IMR-90 (cell line): ENCODE data around the gene TEF. TPM values are rescaled to one million over a fixed set of nuclear protein-coding genes. Genes with fewer than 3 reads are reported as not detected.

Experiments used
- ATAC-seq: fragments of 200-7000 bp; cut with Tn5 transposase; 2 replicates; pipeline ENCODE4 v1.9.1; 2020; ENCODE audit warnings: low read depth, mild to moderate bottlenecking, moderate library complexity
- BruUV-seq: library from RNA; stranded (reverse); fragments of 400-500 nt; replicated peaks from 2 replicates; lab custom pipeline; 2021; lab: Mats Ljungman, UMichigan
- CTCF ChIA-PET: fragments of 300-600 bp; formaldehyde crosslinking; extraction: SDS; loops from one replicate; lab custom pipeline; 2021; ENCODE audit warnings: antibody characterized with exemption; lab: Yijun Ruan, JAX
- POLR2A ChIA-PET: fragments of 300-600 bp; sonication (Branson Sonifier 250); formaldehyde crosslinking; loops from one replicate; lab custom pipeline; 2022; ENCODE audit warnings: antibody characterized with exemption; ENCODE audit not compliant: unreplicated experiment; lab: Charles Lee
- DNase-seq: peaks from one replicate; pipeline ENCODE4 v3.0.0; 2013
- H2AFZ ChIP-seq: replicated peaks from 2 replicates; pipeline ENCODE3; 2013; ENCODE audit warnings: low read length, mild to moderate bottlenecking; ENCODE audit not compliant: poor library complexity
- H2AK5ac ChIP-seq: 2 replicates; pipeline ENCODE4 v1.6.1; 2013; ENCODE audit warnings: low read depth, low read length, inconsistent platforms
- H2AK9ac ChIP-seq: replicated peaks from 2 replicates; pipeline ENCODE3; 2013; ENCODE audit warnings: mild to moderate bottlenecking, low read depth, low read length, moderate library complexity; ENCODE audit not compliant: poor library complexity
- H2BK120ac ChIP-seq: 2 replicates; pipeline ENCODE4 v1.6.1; 2013; ENCODE audit warnings: low read depth, low read length, inconsistent platforms
- H2BK15ac ChIP-seq: 3 replicates; pipeline ENCODE4 v1.6.1; 2013; ENCODE audit warnings: low read depth, low read length, inconsistent platforms
- H2BK20ac ChIP-seq: 2 replicates; pipeline ENCODE4 v1.6.1; 2013; ENCODE audit warnings: low read depth, mild to moderate bottlenecking, inconsistent platforms, low read length, moderate library complexity
- H2BK5ac ChIP-seq: 2 replicates; pipeline ENCODE4 v1.6.1; 2013; ENCODE audit warnings: mild to moderate bottlenecking, low read depth, low read length, inconsistent platforms; ENCODE audit not compliant: poor library complexity, severe bottlenecking
- H3K14ac ChIP-seq: replicated peaks from 2 replicates; pipeline ENCODE4 v1.6.1; 2013; ENCODE audit warnings: low read depth, low read length, inconsistent platforms
- H3K18ac ChIP-seq: 2 replicates; pipeline ENCODE4 v1.6.1; 2013; ENCODE audit warnings: low read depth, low read length, control low read depth
- H3K23ac ChIP-seq: 2 replicates; pipeline ENCODE4 v1.6.1; 2013; ENCODE audit warnings: low read depth, low read length, inconsistent platforms
- H3K27ac ChIP-seq: 2 replicates; pipeline ENCODE4 v1.5.1; 2013; ENCODE audit warnings: mild to moderate bottlenecking, control low read depth, low read length; ENCODE audit not compliant: insufficient read depth
- H3K27me3 ChIP-seq: 2 replicates; pipeline ENCODE4 v1.6.1; 2013; ENCODE audit warnings: low read length; ENCODE audit not compliant: control insufficient read depth, insufficient read depth
- H3K36me3 ChIP-seq: 2 replicates; pipeline ENCODE4 v1.6.1; 2013; ENCODE audit warnings: low read length, mixed read lengths; ENCODE audit not compliant: control insufficient read depth, insufficient read depth
- H3K4ac ChIP-seq: 2 replicates; pipeline ENCODE4 v1.6.1; 2013; ENCODE audit warnings: low read depth, low read length, inconsistent platforms
- H3K4me1 ChIP-seq: 2 replicates; pipeline ENCODE4 v1.6.1; 2013; ENCODE audit warnings: low read length, mixed read lengths; ENCODE audit not compliant: control insufficient read depth, insufficient read depth
- H3K4me2 ChIP-seq: 2 replicates; pipeline ENCODE4 v1.6.1; 2013; ENCODE audit warnings: low read depth, mild to moderate bottlenecking, control low read depth, low read length, moderate library complexity
- H3K4me3 ChIP-seq: 2 replicates; pipeline ENCODE4 v1.5.1; 2013; ENCODE audit warnings: low read depth, mild to moderate bottlenecking, control low read depth, low read length, moderate library complexity; ENCODE audit not compliant: insufficient read depth
- H3K56ac ChIP-seq: 2 replicates; pipeline ENCODE4 v1.6.1; 2013; ENCODE audit warnings: low read length, inconsistent platforms; ENCODE audit not compliant: insufficient read depth; ENCODE audit errors: extremely low read depth
- H3K79me1 ChIP-seq, 2 experiments: 2 replicates each; pipeline ENCODE4 v1.6.1; 2013; ENCODE audit warnings: low read length in 2 of 2, inconsistent platforms in 1 of 2, low read depth in 1 of 2
- H3K9ac ChIP-seq: 2 replicates; pipeline ENCODE4 v1.6.1; 2013; ENCODE audit warnings: low read depth, low read length, control low read depth
- H3K9me1 ChIP-seq: 2 replicates; pipeline ENCODE4 v1.6.1; 2013; ENCODE audit warnings: low read length, inconsistent platforms; ENCODE audit not compliant: insufficient read depth
- H3K9me3 ChIP-seq: 2 replicates; pipeline ENCODE4 v1.6.1; 2013; ENCODE audit warnings: low read length; ENCODE audit not compliant: control insufficient read depth, insufficient read depth
- H4K20me1 ChIP-seq: 2 replicates; pipeline ENCODE4 v1.6.1; 2013; ENCODE audit warnings: low read length, inconsistent platforms; ENCODE audit not compliant: insufficient read depth
- H4K5ac ChIP-seq: 2 replicates; pipeline ENCODE4 v1.6.1; 2013; ENCODE audit warnings: mild to moderate bottlenecking, low read depth, low read length, control low read depth
- H4K8ac ChIP-seq, 2 experiments: 2 replicates each; pipeline ENCODE4 v1.6.1; 2013; ENCODE audit warnings: low read depth in 2 of 2, low read length in 2 of 2, control low read depth in 1 of 2, inconsistent platforms in 1 of 2
- H4K91ac ChIP-seq: 2 replicates; pipeline ENCODE4 v1.6.1; 2013; ENCODE audit warnings: low read depth, low read length, inconsistent platforms; ENCODE audit not compliant: insufficient read depth
- CEBPB ChIP-seq: IDR thresholded peaks from 2 replicates; pipeline ENCODE4 v1.6.1; 2012; ENCODE audit warnings: low read depth, low read length, improper control_type of control experiment
- CHD1 ChIP-seq: IDR thresholded peaks from 2 replicates; pipeline ENCODE4 v1.6.1; 2012; ENCODE audit warnings: low read depth, low read length, improper control_type of control experiment
- ELK1 ChIP-seq: fragments of 150-350 bp; IDR thresholded peaks from 2 replicates; pipeline ENCODE4 v1.6.1; 2016; ENCODE audit warnings: low read depth, mild to moderate bottlenecking, low read length, moderate library complexity, borderline replicate concordance
- FOS ChIP-seq: fragments of 150-350 bp; IDR thresholded peaks from 2 replicates; pipeline ENCODE4 v1.6.1; 2016; ENCODE audit warnings: low read depth, low read length
- MAFK ChIP-seq: IDR thresholded peaks from 2 replicates; pipeline ENCODE4 v1.6.1; 2012; ENCODE audit warnings: low read depth, low read length, improper control_type of control experiment
- MAZ ChIP-seq: IDR thresholded peaks from 2 replicates; pipeline ENCODE4 v1.6.1; 2012; ENCODE audit warnings: low read depth, mild to moderate bottlenecking, low read length, improper control_type of control experiment, moderate library complexity, borderline replicate concordance
- MXI1 ChIP-seq: IDR thresholded peaks from 2 replicates; pipeline ENCODE4 v1.6.1; 2012; ENCODE audit warnings: low read depth, mild to moderate bottlenecking, low read length, moderate library complexity, borderline replicate concordance
- NFE2L2 ChIP-seq: fragments of 150-350 bp; IDR thresholded peaks from 2 replicates; pipeline ENCODE4 v1.6.1; 2016; ENCODE audit warnings: low read depth, mild to moderate bottlenecking, low read length
- POLR2A ChIP-seq: IDR thresholded peaks from 2 replicates; pipeline ENCODE4 v1.6.1; 2012; ENCODE audit warnings: mild to moderate bottlenecking, low read depth, low read length
- RAD21 ChIP-seq: IDR thresholded peaks from 2 replicates; pipeline ENCODE4 v1.6.1; 2012; ENCODE audit warnings: low read length, improper control_type of control experiment
- RCOR1 ChIP-seq: IDR thresholded peaks from 2 replicates; pipeline ENCODE4 v1.6.1; 2012; ENCODE audit warnings: mild to moderate bottlenecking, low read length, improper control_type of control experiment; ENCODE audit not compliant: insufficient replicate concordance
- RFX5 ChIP-seq: IDR thresholded peaks from 2 replicates; pipeline ENCODE4 v1.8.0; 2012; ENCODE audit warnings: low read depth, mild to moderate bottlenecking, low read length, moderate library complexity
- SMC3 ChIP-seq: fragments of 150-350 bp; IDR thresholded peaks from 2 replicates; pipeline ENCODE4 v1.6.1; 2016; ENCODE audit warnings: low read depth, mild to moderate bottlenecking, antibody characterized with exemption, low read length, moderate library complexity
- WGBS, 2 experiments: methylation state at CpG; one replicate each; pipeline versions ENCODE4 v1.1.5 to v1.1.7; 2013; ENCODE audit warnings: missing lambda C conversion rate in 2 of 2; ENCODE audit not compliant: insufficient read length in 1 of 2; ENCODE audit errors: extremely low coverage in 2 of 2; 5-methylcytosine and 5-hydroxymethylcytosine counted together
- dilution Hi-C: fragments of 300-500 bp; cut with HindIII; formaldehyde crosslinking; loops from one replicate; pipeline ENCODE4 v1.14.3; 2018; ENCODE audit warnings: low sequenced_read_pairs; ENCODE audit not compliant: unreplicated experiment
- in situ Hi-C: fragments of 300-500 bp; cut with MboI; formaldehyde crosslinking; loops from 3 replicates; pipeline ENCODE4 v1.14.3; 2019; ENCODE audit warnings: low sequenced_read_pairs, inconsistent platforms, mixed read lengths
- intact Hi-C: fragments of 100-400 bp; cut with micrococcal nuclease; formaldehyde crosslinking; loops from 2 replicates; pipeline ENCODE4 v1.10.0; 2022
- polyA plus RNA-seq, 3 experiments: library from polyadenylated mRNA; depleted of rRNA; stranded (reverse); fragments of >200 nt; gene quantifications; 2 replicates each; pipeline ENCODE4 v1.2.3, GENCODE V29; 2012; ENCODE audit warnings: low replicate concordance in 1 of 3
- total RNA-seq: library from RNA; depleted of rRNA; stranded (reverse); fragments of >200 nt; gene quantifications from 2 replicates; pipeline ENCODE4 v1.2.3, GENCODE V29; 2012
- TF ChIP-seq, protein P1 (sequence below): fragments of 150-350 bp; IDR thresholded peaks from 2 replicates; pipeline ENCODE4 v1.6.1; 2017; ENCODE audit warnings: mild to moderate bottlenecking, antibody characterized with exemption, low read length, low read depth

The TEF gene
- total and polyA plus RNA-seq, 2 of the 4 experiments (the other 2 are of a cell fraction): 5.6 to 11.6 TPM

- TF ChIP-seq RCOR1: no peak
- no peak for TF ChIP-seq ELK1
- no peak for TF ChIP-seq SMC3
- no peak for TF ChIP-seq MXI1
- no peak for TF ChIP-seq RAD21
- no peak for TF ChIP-seq FOS
- no peak for TF ChIP-seq RFX5
- TF ChIP-seq CHD1: no peak
- no peak for TF ChIP-seq POLR2A
- TF ChIP-seq MAFK: no peak
- no peak for TF ChIP-seq MAZ
- TF ChIP-seq NFE2L2: no peak
- no peak for TF ChIP-seq CEBPB
- TF ChIP-seq, protein P1, sequence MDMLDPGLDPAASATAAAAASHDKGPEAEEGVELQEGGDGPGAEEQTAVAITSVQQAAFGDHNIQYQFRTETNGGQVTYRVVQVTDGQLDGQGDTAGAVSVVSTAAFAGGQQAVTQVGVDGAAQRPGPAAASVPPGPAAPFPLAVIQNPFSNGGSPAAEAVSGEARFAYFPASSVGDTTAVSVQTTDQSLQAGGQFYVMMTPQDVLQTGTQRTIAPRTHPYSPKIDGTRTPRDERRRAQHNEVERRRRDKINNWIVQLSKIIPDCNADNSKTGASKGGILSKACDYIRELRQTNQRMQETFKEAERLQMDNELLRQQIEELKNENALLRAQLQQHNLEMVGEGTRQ: no peak
- no peak overlapping the region for H2AK5ac ChIP-seq
- dilution Hi-C loops (no loop called here), intact Hi-C loops (no loop called here), in situ Hi-C loops (no loop called here)
- H2AK9ac ChIP-seq: no peak overlapping the region
- no peak for DNase-seq
- H3K36me3 ChIP-seq: peaks cover 74% of the 10 kb centered on the region
- WGBS, 2 experiments: 94% methylated on average over 6 of the region's 16 CpGs; no CpG with 5 or more reads in 1 of the 2 experiments
- H2BK5ac ChIP-seq: no peak overlapping the region
- H3K56ac ChIP-seq: no peak overlapping the region
- H3K4ac ChIP-seq: no peak overlapping the region
- no peak overlapping the region for H4K91ac ChIP-seq
- H4K20me1 ChIP-seq: peaks cover 17% of the 10 kb centered on the region; the same call in 1 of the 2 replicates
- H3K18ac ChIP-seq: no peak overlapping the region
- no peak overlapping the region for H4K5ac ChIP-seq
- no peak overlapping the region for H3K23ac ChIP-seq
- no peak overlapping the region for H2BK20ac ChIP-seq
- H2BK120ac ChIP-seq: no peak overlapping the region
- ChIA-PET CTCF (no interaction called here), POLR2A (no interaction called here)
- BruUV-seq: no TSS peak
- H2AFZ ChIP-seq: no peak overlapping the region
- ATAC-seq: no peak
- no peaks in the 10 kb centered on the region for H3K27me3 ChIP-seq
- H3K79me1 ChIP-seq: peaks cover 4 to 27% of the 10 kb centered on the region in 2 experiments; a peak in 2 of 4 replicates
- H2BK15ac ChIP-seq: no peak overlapping the region
- no peak overlapping the region for H4K8ac ChIP-seq
- no peak overlapping the region for H3K9ac ChIP-seq
- H3K9me3 ChIP-seq: peaks cover 2% of the 10 kb centered on the region; the same call in 1 of the 2 replicates
- no peaks in the 10 kb centered on the region for H3K9me1 ChIP-seq
- H3K4me1 ChIP-seq: no peaks in the 10 kb centered on the region
- H3K4me2 ChIP-seq: no peak overlapping the region
- H3K4me3 ChIP-seq: no peak overlapping the region
- no peak overlapping the region for H3K27ac ChIP-seq
- no peak overlapping the region for H3K14ac ChIP-seq
These were observed 24.6 kb upstream of the TEF start for GRCh38 chr22:41357191-41357590.
